GM21576 (cell line): ENCODE results near the gene RNASE7.

Experiments
- ATAC-seq: cut with Tn5 transposase; IDR thresholded peaks from one replicate; pipeline ENCODE4 v1.9.1; 2021; ENCODE audit warnings: mild to moderate bottlenecking, moderate library complexity; ENCODE audit not compliant: unreplicated experiment

The RNASE7 gene

DNA sequence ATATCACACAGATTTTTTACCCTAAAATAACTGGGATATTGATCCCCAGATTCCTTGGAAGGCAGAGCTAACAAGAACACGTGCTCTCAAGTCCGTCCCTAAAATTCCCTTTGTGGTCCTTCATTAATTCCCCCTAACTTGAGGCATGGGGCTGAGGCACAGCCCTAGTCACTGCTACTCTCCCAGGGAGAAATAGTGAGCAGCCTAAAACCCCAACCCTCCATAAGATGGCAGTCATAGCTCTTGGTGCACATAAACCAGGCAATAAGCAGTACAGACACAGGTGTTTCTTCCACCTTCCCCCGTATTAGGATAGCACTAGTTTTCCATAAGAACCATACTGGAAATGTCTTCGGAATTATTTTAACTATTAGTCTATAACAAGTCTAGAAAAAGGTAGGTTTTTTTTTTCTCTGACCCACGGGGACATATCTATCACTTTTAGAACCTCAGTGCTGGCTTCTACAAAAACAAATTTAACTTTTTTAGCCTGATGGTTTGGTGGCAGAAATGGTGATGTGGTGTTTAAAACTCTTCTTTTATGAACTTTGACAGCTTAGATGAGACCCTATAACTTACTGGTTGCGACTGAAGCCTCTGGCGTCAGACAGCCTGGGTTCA, 24.8 kb downstream of the RNASE7 start:
- ATAC-seq: no peak

DNA sequence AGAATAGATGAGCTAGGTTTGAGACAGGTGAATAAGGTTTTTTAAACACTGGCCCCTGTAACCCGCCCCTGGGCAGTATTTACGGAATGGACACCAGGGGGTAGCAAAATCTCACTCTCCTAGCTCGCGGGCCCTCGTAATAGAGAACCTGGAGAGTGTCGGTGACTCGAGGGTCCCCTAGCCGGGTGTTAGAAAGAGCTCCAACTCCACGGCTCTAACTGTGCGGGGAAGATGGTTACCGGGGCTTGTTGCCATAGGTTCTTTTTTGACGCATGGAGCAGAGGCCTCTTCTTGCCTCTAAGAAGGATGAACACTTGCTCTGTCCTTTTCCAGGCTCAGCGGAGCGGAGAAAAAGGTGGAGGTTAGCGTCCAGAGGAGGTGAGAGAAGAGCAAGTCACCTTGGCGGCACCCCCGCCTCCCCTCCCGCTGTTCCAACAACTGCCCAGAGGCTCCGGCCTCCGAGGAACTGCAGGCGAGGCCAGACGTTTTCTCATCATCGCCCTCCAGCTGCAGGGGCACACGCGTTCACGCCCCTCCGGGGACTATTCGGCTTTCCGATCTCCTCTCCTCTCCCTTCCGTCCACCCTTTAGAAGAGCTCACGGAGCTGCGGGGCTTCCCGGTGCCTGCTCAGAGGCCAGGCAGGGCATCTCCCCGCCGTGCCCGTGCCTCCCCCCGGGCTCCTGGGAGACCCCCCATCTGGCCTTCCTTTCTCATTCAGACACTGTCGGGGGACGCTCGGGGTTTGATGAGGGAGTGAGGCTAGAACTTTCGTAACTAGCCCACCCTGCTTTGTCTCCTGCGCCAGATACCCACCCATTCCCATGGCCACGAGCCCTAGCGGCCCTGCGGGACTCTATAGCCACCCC, 26.6 kb downstream of the RNASE7 start:
- no peak for ATAC-seq

- ATAC-seq: no peak
Measured at GRCh38 chr14:21069388-21070082, 27.4 kb downstream of the RNASE7 start.

DNA sequence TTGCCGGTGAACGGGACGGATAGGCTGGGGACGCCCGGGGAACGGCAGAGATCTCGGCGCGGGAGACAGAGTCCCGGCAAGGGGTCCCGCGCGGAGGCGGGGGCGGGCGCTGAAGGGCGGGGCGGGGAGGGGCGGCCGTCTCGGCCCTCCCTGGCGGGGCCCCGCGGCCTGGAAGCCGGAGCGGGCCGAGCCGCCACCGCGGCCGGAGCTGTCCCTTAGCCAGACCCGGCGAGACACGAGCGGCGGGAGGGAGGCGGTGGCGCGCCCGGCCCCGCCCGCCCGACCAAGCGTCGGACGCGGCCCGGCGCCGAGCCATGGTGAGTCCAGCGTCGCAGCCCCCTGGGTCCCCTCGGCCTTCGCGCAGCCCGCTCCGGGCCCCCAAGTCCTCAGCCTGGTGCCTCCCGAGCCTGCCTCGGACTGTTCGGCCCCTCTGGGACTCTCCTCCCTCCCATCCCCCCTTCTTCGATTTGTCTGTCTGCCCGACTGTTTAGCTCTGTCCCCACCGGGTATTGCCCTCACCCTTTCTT, 28.0 kb downstream of the RNASE7 start, which contains the start of gene ARHGEF40:
Gene ARHGEF40, plus strand, starts transcription at position 222 of the 527 bp plus-strand sequence. Its CDS starts 93 bp downstream, at position 315.
- ATAC-seq: no peak

GRCh38 chr14:21070610-21071224, 28.6 kb downstream of the RNASE7 start:
- peak; percentile 7 for ATAC-seq

DNA sequence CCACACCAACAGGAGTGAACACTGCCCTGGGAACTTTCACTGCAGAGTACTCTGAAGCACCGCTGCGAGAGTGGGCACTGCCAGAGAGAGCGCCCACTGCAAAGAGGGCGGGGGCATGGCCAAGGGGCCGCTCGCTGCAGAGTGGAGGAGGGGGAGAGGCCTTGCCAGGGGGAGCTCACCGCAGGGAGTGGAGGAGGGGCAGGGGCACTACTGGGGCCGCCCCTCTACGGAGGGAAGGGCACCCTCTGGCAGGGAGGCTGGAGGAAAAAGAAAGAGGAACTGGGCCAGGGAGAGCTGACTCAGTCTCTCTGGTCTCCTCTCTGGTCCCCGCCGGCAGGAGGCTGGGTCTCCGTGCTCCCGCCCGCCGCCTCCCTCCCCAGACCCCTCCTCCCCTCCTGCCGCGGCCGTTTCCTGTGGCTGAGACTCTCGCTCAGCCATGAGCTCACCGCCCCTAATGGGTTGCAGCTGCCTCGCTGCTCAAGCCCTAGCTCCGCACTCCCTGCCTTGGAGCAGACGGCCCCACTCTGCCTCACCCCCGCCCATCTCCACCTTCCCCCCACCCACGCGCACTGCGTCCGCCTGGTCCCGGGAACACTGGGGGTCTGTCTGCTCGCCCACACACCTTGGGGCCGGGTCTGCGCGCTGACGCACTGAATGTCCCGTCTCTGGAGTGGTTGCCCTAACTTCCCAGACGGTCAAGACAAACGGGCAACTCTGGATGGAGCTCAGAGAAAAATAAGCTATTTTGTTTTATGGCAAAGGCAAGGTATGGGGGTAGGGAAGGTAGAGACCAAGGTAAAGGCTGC, 29.3 kb downstream of the RNASE7 start:
- ATAC-seq: peak; percentile 70

GRCh38 chr14:21072031-21072473, 29.9 kb downstream of the RNASE7 start:
- ATAC-seq: no peak

GRCh38 chr14:21072781-21073339, 30.7 kb downstream of the RNASE7 start:
- no peak for ATAC-seq

DNA sequence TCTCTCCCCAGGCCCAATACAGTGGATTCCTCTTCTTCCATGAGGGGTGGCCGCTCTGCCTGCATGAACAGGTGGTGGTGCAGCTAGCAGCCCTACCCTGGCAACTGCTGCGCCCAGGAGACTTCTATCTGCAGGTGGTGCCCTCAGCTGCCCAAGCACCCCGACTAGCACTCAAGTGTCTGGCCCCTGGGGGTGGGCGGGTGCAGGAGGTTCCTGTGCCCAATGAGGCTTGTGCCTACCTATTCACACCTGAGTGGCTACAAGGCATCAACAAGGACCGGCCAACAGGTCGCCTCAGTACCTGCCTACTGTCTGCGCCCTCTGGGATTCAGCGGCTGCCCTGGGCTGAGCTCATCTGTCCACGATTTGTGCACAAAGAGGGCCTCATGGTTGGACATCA, 31.8 kb downstream of the RNASE7 start:
- no peak for ATAC-seq

GRCh38 chr14:21074398-21075272, 32.5 kb downstream of the RNASE7 start:
- no peak for ATAC-seq

- no peak for ATAC-seq
Measured at GRCh38 chr14:21075719-21076437, 33.7 kb downstream of the RNASE7 start.

DNA sequence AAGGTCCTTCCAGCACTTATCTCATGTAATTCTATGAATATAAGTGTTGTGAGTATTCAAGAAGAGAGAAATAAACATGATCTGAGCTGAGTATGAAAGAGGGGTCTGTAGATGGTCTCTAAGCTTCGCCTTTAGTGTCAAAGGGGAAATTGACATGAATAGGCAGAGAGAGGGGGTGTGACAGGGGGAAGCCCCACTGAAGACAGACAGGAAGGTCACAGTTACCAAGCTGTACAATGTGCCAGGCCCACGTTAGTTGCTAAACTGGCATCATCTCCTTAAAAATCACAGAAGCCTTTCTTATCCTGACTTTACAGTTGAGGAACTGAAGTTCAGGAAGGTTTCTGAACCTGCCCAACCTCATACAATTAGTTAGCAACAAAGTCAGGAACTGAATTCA, 35.5 kb downstream of the RNASE7 start:
- no peak for ATAC-seq

GRCh38 chr14:21078287-21078686, 36.1 kb downstream of the RNASE7 start:
- ATAC-seq: no peak

GRCh38 chr14:21078726-21079125, 36.6 kb downstream of the RNASE7 start:
- no peak for ATAC-seq

- ATAC-seq: no peak
Measured at GRCh38 chr14:21081521-21082142, 39.5 kb downstream of the RNASE7 start.

DNA sequence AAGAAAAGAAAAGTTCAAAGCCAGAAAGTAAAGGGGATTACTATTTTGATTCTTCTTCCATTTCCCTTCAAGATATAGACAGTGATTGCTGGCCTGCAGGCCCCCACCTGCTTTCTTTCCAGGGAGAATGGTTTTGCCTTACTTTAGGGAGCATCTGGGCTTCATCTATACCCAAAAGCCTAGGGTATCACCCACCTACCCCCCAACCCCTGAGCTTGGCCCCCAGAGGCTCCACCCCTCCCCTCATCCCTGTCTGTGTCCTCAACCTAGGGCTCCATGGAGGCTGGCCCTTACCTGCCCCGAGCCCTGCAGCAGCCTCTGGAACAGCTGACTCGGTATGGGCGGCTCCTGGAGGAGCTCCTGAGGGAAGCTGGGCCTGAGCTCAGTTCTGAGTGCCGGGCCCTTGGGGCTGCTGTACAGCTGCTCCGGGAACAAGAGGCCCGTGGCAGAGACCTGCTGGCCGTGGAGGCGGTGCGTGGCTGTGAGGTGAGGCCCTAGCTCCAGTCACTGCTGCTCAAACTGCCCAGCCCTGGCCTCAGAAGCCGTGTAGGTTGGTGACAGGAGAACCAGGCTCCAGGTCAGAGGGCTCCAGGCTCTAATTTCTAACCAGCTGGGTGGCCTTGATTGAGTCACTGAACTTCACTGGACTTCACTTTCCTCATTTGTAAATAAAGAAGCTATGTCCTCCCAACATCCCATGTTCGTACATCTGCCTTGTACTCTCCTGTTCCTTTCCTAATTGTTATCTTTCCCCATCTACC, 41.6 kb downstream of the RNASE7 start:
- no peak for ATAC-seq

DNA sequence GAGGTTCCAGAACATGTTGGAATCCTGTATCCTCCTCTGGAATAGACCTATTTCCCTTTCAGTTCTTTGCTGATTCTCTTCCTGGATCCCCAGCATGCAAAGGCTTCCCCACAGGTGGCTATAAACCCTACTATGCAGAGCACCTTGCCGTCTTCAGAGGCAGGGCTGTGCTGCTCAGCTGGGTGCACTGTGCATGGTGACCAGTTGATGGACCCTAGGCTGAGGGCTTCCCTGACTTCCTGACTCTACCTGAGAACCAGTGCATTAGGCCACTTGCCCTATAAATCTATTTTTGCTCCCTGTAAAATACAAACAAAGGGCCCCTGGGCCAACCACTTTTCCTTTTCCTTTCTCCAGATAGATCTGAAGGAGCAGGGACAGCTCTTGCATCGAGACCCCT, 42.2 kb downstream of the RNASE7 start:
- ATAC-seq: no peak
